ENCODE data around the gene FAM171A1.
A peak's percentile ranks its signal among the peaks of the same experiment; 100 is the strongest.

Gene FAM171A1

DNA sequence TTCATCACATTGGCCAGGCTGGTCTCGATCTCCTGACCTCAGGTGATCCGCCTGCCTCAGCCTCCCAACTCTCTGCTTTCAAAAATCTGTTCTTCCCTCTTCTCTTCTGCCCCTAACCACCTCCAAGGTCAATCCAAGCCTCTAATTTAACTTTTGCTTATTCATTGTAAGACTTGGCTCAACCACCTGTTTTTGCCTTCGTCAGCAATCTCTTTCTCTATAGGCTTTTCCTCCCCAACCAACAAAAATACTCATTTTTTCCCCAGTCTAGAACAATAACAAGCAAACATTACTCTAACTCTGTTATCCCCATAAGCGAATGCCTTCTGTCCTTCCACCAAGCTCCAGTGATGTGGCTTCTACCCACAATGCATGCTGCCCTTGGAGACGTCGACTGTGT is 112.8 kb downstream of the FAM171A1 start:
- H3K9ac ChIP-seq (ENCODE audit: low read depth, low read length) = no peak overlapping the region
- no peak overlapping the region for H3K4me3 ChIP-seq (ENCODE audit: low read depth, low read length)
- H3K9me3 ChIP-seq (ENCODE audit: control insufficient read depth, insufficient read depth, low read length) = no peaks in the 10 kb centered on the region
- peaks cover 20% of the 10 kb centered on the region for H3K4me1 ChIP-seq (ENCODE audit: control insufficient read depth, insufficient read depth, low read length)
- no peaks in the 10 kb centered on the region for H3K36me3 ChIP-seq (ENCODE audit: control insufficient read depth, insufficient read depth, low read length)
- no peak overlapping the region for H3K27ac ChIP-seq (ENCODE audit: low read depth, low read length)
- no peaks in the 10 kb centered on the region for H3K27me3 ChIP-seq (ENCODE audit: control insufficient read depth, insufficient read depth, low read length)

DNA sequence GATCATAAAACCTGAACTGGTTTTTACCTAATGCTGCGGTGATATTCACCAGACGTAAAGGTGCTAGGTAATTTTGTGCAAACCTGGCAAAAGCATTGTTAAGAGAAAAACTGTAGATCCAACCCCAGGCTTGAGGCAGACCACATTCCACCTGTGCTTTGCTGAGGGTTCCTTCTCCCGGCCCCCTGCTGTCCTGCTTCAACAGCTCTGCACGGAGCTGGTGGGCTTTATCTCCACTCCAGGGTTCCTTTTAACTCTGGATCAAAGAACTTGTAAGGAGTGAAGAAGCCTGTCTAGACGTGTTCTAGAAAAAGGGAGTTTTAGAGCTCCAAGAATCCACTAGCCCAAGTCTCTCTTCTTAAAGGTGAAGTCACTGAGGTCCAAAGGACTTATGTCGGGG is 115.1 kb downstream of the FAM171A1 start:
- no peaks in the 10 kb centered on the region for H3K9me3 ChIP-seq (ENCODE audit: control insufficient read depth, insufficient read depth, low read length)
- no peaks in the 10 kb centered on the region for H3K36me3 ChIP-seq (ENCODE audit: control insufficient read depth, insufficient read depth, low read length)
- peak overlapping the region; percentile 37 for H3K27ac ChIP-seq (ENCODE audit: low read depth, low read length)
- no peaks in the 10 kb centered on the region for H3K27me3 ChIP-seq (ENCODE audit: control insufficient read depth, insufficient read depth, low read length)
- peaks cover 20% of the 10 kb centered on the region for H3K4me1 ChIP-seq (ENCODE audit: control insufficient read depth, insufficient read depth, low read length)
- H3K4me3 ChIP-seq (ENCODE audit: low read depth, low read length) = no peak overlapping the region
- H3K9ac ChIP-seq (ENCODE audit: low read depth, low read length) = no peak overlapping the region

DNA sequence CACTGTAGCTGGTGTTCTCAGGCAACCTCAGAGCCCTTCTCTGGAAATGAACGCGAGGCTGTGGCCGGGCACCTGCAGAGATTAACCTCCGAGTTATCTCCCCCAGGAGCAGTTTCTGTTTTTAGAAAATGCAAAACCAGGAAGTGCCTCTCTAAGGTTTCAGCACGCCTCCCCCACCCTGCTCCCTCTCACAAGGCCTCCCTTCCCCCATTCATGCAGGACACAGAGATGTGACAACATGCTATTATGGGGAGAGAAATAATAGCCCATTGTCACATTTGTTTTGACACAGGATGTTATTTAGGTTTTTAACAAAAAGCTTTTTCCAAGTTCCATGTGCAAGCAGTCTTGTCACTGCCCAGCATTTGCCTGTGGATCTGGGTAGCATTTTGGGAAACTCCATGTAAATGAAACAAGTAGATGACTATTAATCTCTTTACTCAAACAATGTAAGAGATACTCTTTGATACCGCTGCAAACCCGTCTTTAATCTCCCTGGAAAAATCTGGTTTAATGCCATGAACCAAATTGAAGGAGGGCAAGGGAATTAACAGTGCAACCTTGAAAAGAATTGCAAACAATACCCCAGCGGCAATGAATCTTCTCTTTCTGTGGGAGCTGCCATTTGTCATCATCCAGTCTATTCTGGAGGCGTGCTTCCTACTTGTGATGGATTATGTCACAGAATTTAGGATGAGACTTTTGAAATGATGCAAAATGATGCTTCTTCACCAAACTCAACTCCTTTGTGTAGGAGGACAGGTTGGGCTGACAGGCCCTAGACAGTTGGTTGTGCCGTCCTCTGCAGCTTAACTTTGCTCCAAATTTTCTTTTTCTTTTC is 116.1 kb downstream of the FAM171A1 start:
- Histone ChIP-seq H3K27ac (ENCODE audit: low read depth, low read length) (peak overlapping the region; percentile 61), H3K36me3 (ENCODE audit: control insufficient read depth, insufficient read depth, low read length) (no peaks in the 10 kb centered on the region), H3K9ac (ENCODE audit: low read depth, low read length) (no peak overlapping the region), H3K4me1 (ENCODE audit: control insufficient read depth, insufficient read depth, low read length) (peaks cover 20% of the 10 kb centered on the region), H3K9me3 (ENCODE audit: control insufficient read depth, insufficient read depth, low read length) (no peaks in the 10 kb centered on the region), H3K27me3 (ENCODE audit: control insufficient read depth, insufficient read depth, low read length) (no peaks in the 10 kb centered on the region), H3K4me3 (ENCODE audit: low read depth, low read length) (0 out of 2 replicates have a peak overlapping the region, but pooled peaks have one; percentile 8)

DNA sequence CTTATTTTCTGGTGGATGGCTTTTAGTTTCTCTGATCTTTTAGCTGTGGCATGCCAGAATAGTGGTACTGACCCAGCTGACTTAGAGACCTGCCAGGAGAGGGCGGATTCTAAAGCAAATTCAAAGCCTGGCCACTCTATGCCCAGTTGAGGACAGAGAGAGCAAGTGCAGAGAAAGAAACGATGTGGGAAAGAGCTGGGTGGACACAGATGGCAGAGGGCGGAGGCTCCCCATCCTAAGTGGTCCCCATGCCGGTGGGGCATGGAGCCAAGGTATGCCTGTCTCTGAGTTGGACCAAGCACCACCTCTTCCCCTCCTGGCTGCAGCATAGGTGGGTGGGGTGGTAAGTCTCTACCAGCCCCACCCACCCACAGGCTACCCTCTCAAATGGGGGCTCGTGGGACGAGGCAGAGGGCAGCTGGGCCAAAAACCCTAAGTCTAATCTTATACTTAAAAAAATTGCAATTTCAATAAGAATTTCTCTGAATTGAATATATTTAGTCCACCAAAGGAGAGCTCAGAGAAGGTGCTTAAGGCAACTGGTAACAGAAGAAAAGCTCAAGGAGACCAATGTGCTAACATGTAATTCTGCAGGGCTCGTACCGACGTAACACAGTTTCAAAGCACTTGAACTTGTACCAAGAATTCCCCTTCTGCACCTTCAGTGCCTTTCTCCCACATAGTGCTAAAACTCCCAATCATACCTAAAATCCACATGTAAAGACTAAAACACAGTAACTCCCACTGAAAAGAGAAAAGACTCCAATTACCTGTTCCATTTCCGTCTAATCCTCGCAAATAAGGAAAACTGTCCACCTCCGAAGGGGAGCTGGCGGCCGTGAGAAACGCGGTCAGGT is 116.9 kb downstream of the FAM171A1 start:
- Histone ChIP-seq H3K36me3 (ENCODE audit: control insufficient read depth, insufficient read depth, low read length) (no peaks in the 10 kb centered on the region), H3K27ac (ENCODE audit: low read depth, low read length) (peak overlapping the region; percentile 61), H3K27me3 (ENCODE audit: control insufficient read depth, insufficient read depth, low read length) (no peaks in the 10 kb centered on the region), H3K9me3 (ENCODE audit: control insufficient read depth, insufficient read depth, low read length) (no peaks in the 10 kb centered on the region), H3K4me3 (ENCODE audit: low read depth, low read length) (0 out of 2 replicates have a peak overlapping the region, but pooled peaks have one; percentile 8), H3K9ac (ENCODE audit: low read depth, low read length) (no peak overlapping the region), H3K4me1 (ENCODE audit: control insufficient read depth, insufficient read depth, low read length) (peaks cover 20% of the 10 kb centered on the region)

DNA sequence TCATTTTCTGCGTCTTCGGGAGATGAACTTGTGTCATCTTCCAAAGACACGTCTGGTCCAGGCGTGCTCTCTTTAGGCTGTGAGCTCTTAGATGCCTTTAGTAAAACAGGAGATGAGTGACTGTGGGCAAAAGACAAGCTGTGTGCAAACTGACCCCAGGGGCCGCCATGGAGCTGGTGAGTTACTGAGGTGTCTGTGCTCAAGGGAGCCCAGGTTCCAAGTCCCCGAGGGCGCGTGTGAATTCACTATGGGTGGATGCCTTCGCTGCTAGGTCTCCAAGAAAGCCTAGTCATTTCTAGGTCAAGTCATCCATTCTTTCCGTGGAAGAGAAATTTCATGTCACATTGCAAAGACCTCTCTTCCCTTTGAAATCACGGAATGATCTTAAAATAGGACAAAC is 118.7 kb downstream of the FAM171A1 start:
- Histone ChIP-seq H3K27me3 (ENCODE audit: control insufficient read depth, insufficient read depth, low read length) (no peaks in the 10 kb centered on the region), H3K27ac (ENCODE audit: low read depth, low read length) (no peak overlapping the region), H3K9ac (ENCODE audit: low read depth, low read length) (no peak overlapping the region), H3K4me3 (ENCODE audit: low read depth, low read length) (no peak overlapping the region), H3K9me3 (ENCODE audit: control insufficient read depth, insufficient read depth, low read length) (no peaks in the 10 kb centered on the region), H3K36me3 (ENCODE audit: control insufficient read depth, insufficient read depth, low read length) (peaks cover 4% of the 10 kb centered on the region; the same call in 1 of the 2 replicates), H3K4me1 (ENCODE audit: control insufficient read depth, insufficient read depth, low read length) (peaks cover 20% of the 10 kb centered on the region)

DNA sequence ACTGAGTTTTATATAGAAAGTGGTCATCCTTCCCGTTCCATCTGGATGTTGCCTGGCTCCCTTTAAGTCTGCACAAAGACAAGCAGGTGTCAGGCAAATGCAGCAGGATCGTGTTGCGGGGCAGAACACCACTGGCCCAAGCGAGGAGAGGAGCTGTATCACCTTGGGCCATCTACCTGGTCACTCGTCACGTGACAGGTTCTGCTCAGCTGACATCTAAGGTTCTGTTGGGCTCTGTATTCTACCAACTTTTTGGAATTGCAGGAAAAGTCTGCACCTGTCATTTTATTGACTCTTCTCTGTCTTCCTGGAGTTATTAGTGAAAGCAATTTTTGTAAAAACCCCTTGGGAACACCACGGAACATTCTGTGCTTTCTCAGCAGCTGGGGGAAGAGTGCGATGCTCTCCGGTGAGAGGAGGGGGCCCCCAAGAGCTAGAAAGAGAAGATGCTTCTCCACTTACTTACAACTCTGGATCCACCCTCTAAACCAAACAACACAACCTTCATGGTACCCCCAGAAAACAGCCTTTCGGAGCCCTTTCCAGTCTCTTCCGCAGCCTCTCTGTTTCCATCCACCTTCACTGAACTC is 119.2 kb downstream of the FAM171A1 start:
- H3K4me1 ChIP-seq (ENCODE audit: control insufficient read depth, insufficient read depth, low read length) = peaks cover 20% of the 10 kb centered on the region
- no peaks in the 10 kb centered on the region for H3K9me3 ChIP-seq (ENCODE audit: control insufficient read depth, insufficient read depth, low read length)
- H3K4me3 ChIP-seq (ENCODE audit: low read depth, low read length) = no peak overlapping the region
- H3K27ac ChIP-seq (ENCODE audit: low read depth, low read length) = no peak overlapping the region
- H3K36me3 ChIP-seq (ENCODE audit: control insufficient read depth, insufficient read depth, low read length) = peaks cover 4% of the 10 kb centered on the region; the same call in 1 of the 2 replicates
- no peak overlapping the region for H3K9ac ChIP-seq (ENCODE audit: low read depth, low read length)
- no peaks in the 10 kb centered on the region for H3K27me3 ChIP-seq (ENCODE audit: control insufficient read depth, insufficient read depth, low read length)

DNA sequence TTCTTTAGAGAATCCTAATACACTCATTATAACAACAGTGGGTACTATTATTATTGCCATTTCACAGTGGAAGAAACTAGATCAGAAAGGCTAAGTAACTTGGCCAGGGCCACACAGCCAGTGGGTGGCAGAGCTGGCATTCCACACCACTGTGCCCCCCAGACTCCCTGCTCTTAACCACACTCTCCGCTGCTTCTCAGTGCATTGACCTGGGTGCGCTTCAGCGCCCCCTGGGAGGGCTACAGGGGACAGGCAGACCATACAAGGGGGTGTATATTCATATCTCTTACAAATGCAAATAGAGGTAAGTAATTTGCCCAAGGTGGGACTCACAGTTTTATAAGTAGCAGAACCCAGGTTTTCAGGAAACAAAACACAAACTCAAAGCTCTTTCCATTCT is 125.6 kb downstream of the FAM171A1 start:
- H3K27ac ChIP-seq (ENCODE audit: low read depth, low read length) = no peak overlapping the region
- no peaks in the 10 kb centered on the region for H3K9me3 ChIP-seq (ENCODE audit: control insufficient read depth, insufficient read depth, low read length)
- H3K4me1 ChIP-seq (ENCODE audit: control insufficient read depth, insufficient read depth, low read length) = no peaks in the 10 kb centered on the region
- no peak overlapping the region for H3K4me3 ChIP-seq (ENCODE audit: low read depth, low read length)
- peaks cover 4% of the 10 kb centered on the region; the same call in 1 of the 2 replicates for H3K36me3 ChIP-seq (ENCODE audit: control insufficient read depth, insufficient read depth, low read length)
- no peak overlapping the region for H3K9ac ChIP-seq (ENCODE audit: low read depth, low read length)
- H3K27me3 ChIP-seq (ENCODE audit: control insufficient read depth, insufficient read depth, low read length) = no peaks in the 10 kb centered on the region

DNA sequence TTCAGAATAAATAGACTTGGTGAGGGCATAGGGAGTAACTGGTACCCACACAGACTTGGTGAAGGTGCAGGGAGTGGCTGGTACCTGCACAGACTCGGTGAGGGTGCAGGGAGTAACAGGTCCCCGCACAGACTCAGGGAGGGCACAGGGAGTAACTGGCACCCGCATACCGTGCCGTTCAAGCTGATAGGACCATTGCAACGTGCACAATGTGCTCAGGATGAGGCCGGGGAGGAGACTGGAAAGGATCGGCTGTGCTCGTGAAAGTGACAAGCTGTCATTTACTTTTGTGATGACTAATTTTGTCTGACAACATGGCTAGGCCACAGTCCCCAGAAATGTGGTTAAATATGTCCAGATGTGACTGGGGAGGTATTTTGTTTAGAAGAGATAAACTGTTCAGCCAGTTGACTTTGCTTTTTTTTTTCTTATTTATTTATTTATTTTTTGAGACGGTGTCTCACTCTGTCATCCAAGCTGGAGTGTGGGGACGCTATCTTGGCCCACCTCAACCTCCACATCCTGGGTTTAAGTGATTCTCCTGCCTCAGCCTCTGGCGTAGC is 126.4 kb downstream of the FAM171A1 start:
- Histone ChIP-seq H3K27me3 (ENCODE audit: control insufficient read depth, insufficient read depth, low read length) (no peaks in the 10 kb centered on the region), H3K27ac (ENCODE audit: low read depth, low read length) (no peak overlapping the region), H3K4me1 (ENCODE audit: control insufficient read depth, insufficient read depth, low read length) (no peaks in the 10 kb centered on the region), H3K9me3 (ENCODE audit: control insufficient read depth, insufficient read depth, low read length) (no peaks in the 10 kb centered on the region), H3K9ac (ENCODE audit: low read depth, low read length) (no peak overlapping the region), H3K4me3 (ENCODE audit: low read depth, low read length) (no peak overlapping the region), H3K36me3 (ENCODE audit: control insufficient read depth, insufficient read depth, low read length) (peaks cover 4% of the 10 kb centered on the region; the same call in 1 of the 2 replicates)

DNA sequence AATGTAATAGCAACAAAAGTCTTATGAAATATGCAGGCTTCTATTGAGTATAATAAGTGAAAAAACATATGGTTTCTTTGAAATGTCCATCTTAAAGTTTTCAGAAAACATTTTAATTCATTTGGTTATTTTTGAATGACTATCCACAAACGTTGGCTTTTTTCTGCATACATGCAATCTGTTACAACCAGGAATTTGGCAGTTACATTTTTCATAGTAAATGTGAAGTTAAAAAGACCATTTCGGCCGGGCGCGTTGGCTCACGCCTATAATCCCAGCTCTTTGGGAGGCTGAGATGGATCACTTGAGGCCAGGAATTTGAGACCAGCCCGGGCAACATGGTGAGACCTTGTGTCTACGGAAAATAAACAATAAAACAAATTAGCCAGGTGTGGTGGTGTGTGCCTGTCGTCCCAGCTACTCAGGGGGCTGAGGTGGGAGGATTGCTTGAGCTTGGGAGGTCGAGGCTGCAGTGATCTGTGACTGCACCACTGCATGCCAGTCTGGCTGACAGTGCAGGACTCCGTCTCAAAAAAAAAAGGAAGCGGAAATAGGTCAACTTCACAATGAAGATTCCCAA is 128.7 kb downstream of the FAM171A1 start:
- no peak overlapping the region for H3K4me3 ChIP-seq (ENCODE audit: low read depth, low read length)
- H3K9ac ChIP-seq (ENCODE audit: low read depth, low read length) = no peak overlapping the region
- no peak overlapping the region for H3K27ac ChIP-seq (ENCODE audit: low read depth, low read length)
- H3K9me3 ChIP-seq (ENCODE audit: control insufficient read depth, insufficient read depth, low read length) = no peaks in the 10 kb centered on the region
- no peaks in the 10 kb centered on the region for H3K27me3 ChIP-seq (ENCODE audit: control insufficient read depth, insufficient read depth, low read length)
- H3K36me3 ChIP-seq (ENCODE audit: control insufficient read depth, insufficient read depth, low read length) = no peaks in the 10 kb centered on the region
- H3K4me1 ChIP-seq (ENCODE audit: control insufficient read depth, insufficient read depth, low read length) = no peaks in the 10 kb centered on the region

DNA sequence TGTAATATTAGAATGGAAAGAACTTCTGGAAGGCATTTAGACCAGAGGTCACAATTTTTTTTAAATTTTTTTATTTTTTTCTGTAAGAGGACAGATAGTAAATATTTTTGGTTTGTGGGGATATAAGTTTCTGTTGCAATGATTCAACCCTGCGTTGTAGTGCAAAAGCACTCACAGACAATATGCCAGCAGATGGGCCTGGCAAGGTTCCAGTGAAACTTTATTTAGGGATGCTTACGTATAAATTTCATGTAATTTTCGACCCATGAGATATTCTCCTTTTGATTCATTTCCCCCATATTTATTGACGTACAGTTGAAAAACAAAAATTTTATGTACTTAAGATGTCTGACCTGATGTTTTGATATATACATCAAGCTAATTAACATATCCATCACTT is 129.8 kb downstream of the FAM171A1 start:
- no peak overlapping the region for H3K27ac ChIP-seq (ENCODE audit: low read depth, low read length)
- no peak overlapping the region for H3K9ac ChIP-seq (ENCODE audit: low read depth, low read length)
- H3K36me3 ChIP-seq (ENCODE audit: control insufficient read depth, insufficient read depth, low read length) = no peaks in the 10 kb centered on the region
- H3K9me3 ChIP-seq (ENCODE audit: control insufficient read depth, insufficient read depth, low read length) = no peaks in the 10 kb centered on the region
- no peaks in the 10 kb centered on the region for H3K4me1 ChIP-seq (ENCODE audit: control insufficient read depth, insufficient read depth, low read length)
- H3K4me3 ChIP-seq (ENCODE audit: low read depth, low read length) = no peak overlapping the region
- H3K27me3 ChIP-seq (ENCODE audit: control insufficient read depth, insufficient read depth, low read length) = no peaks in the 10 kb centered on the region

Measured in HUES48 (cell line).